Measurements from ENCODE around the gene FZD8.

GRCh38 chr10:35667971-35668370 lies 25.9 kb upstream of the FZD8 start:
- TF ChIP-seq POLR2AphosphoS5 (IDR thresholded peaks at IDR 0.05) (no peak), EP300 (IDR thresholded peaks at IDR 0.05) (no peak), POLR2A (IDR thresholded peaks at IDR 0.05) (no peak), CTCF (IDR thresholded peaks at IDR 0.05) (no peak)
